GM18907 (cell line): ENCODE data around the gene CPXM1.
"Not testable (repeated sequence)": the region's sequence is repeated elsewhere in the genome, so short reads cannot be mapped to it uniquely, and the experiment has no call there.

Source experiments
- ATAC-seq: cut with Tn5 transposase; IDR thresholded peaks from one replicate; pipeline ENCODE4 v1.9.1; 2021; ENCODE audit warnings: mild to moderate bottlenecking, moderate library complexity; ENCODE audit not compliant: unreplicated experiment

Gene CPXM1

DNA sequence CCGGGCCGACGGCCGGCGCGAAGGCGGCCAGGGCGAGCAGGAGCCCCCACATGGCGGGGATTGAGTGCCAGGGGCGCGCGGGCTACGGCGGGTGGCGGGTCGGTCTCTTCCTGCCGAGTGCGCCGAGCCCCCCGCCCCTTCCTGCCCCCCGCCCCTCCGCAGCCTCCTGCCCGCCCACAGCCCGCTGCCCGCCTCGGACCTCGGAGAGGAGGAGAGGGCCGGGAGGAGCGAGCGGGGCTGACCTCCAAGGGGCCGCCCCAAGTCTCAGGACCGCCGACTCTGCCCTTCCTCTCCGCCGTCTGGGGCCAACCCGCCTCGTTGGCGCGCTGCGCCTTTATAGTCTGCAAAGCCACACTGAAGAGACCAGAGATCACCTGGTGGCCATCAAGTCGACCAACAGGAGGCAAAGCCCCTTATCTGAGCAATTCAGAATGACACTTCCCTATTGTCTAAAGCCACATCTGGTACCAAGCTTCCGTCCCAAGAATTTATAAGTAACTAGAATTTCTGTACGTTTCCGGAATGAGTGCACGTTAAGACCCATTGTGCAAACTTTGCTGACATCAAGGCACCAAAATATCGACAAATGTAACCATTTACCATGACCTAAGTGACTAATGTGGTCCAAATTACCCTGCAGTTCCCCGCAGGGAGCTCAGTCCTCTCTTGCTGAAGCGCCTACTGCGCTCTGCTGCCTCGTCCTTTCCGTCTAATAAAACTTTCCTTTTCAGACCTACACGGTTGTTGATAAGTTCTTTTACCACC, at the start of gene CPXM1:
CPXM1 (minus strand) TSS at position 107 of the 765 bp plus-strand sequence; CDS start at position 52, 55 bp downstream.
- ATAC-seq: peak; percentile 65

DNA sequence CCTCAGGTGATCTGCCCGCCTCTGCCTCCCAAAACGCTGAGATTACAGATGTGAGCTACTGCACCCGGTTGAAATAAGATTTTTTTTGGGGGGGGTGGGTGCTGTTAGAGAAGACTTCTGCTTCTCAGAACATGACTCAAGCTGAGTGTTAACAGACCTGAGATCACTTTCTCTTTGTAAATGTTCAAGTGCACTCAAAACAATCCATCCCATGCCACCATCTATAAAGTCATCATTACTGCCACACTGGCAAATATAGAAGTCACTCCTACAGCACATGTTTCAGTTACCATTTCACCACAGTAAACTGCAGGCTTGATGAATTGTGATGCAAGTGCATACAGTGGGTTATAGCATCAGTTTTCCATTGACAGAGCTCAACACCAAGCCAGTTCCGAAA, 49.1 kb upstream of the CPXM1 start:
- ATAC-seq: no peak

DNA sequence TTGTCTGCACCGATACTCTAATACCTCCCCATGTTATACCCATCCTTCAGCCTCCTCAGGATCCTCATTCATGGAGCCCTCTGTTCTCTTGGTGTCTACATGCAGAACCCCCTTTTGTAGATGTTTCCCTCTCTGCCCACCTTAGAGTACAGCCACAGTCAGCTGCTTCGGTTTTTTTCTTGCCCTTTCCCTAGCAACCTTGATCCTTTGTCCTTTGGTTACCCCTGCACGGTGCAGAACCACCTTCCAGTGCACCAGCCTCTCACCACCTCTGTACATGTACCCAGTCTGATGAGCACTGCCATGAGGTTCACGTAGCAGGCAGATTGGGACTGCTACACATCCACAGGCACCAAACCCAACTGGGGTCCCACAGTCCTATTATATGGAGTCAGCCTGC, 47.4 kb upstream of the CPXM1 start:
- ATAC-seq: no peak

- ATAC-seq: no peak
These were observed 46.3 kb upstream of the CPXM1 start for GRCh38 chr20:2846698-2847097.

DNA sequence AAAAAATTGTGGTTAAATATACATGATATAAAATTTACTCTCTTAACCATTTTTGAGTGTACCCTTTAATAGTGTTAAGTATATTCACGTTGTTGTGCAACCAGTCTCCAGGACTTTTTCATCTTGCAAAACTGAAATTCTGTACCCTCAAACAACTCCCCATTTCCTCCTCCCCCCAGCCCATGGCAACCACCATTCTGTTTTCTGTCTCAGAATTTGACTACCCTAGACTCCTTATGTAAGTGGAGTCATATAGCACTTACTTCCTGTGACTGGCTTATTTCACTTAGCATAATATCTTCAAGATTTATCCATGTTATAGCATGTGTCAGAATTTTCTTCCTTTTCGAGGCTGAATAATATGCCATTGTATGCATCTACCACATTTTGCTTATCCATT, 45.2 kb upstream of the CPXM1 start:
- ATAC-seq: no peak

- ATAC-seq: peak; percentile 25
These were observed 40.6 kb upstream of the CPXM1 start for GRCh38 chr20:2840967-2841531.

DNA sequence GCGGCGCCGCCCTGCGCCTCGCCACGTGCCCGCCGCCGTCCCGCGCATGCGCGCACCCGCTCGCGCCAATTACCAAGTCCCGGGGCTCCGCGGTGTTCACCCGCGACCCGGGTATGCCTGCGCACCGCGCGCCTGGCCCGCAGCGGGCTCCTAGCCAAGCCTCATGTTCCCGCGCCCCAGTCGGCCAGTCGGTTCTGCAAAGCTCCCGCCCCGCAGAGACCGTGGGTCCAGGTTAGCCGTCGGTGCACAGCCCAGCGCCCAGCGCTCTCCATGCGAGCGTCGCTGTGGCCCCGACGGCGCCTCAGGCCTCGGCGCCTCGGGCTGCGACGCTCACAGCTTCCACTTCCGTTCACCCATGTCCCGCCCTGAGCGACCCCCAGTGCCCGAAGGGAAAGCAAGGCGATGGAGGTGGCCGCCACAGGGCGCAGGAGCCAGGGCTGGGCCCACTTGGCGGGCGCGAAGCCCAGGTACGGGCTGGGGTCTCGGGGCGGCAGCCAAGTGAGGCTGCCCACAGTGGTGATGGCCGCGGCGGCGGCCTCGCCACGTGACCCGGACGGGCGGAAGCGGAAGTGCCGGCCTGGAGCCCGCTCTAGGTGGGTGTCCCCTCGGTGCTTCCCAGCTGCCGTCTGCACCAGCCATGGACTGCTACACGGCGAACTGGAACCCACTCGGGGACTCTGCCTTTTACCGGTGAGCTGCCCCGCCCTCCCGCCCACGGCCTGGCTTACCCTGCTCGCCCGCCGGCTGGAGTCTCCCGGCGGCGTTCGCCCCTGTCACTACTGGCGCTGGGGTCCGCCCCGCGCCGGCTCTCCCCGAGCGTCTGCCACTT, 39.9 kb upstream of the CPXM1 start, which contains the start of the genes PCED1A and VPS16:
PCED1A (minus strand) TSS at position 518 of the 829 bp plus-strand sequence. CDS start 743 bp downstream, outside the sequence.
VPS16 (plus strand) TSS at position 608 of the 829 bp plus-strand sequence; CDS start at position 638, 30 bp downstream.
- ATAC-seq: peak; percentile 91

DNA sequence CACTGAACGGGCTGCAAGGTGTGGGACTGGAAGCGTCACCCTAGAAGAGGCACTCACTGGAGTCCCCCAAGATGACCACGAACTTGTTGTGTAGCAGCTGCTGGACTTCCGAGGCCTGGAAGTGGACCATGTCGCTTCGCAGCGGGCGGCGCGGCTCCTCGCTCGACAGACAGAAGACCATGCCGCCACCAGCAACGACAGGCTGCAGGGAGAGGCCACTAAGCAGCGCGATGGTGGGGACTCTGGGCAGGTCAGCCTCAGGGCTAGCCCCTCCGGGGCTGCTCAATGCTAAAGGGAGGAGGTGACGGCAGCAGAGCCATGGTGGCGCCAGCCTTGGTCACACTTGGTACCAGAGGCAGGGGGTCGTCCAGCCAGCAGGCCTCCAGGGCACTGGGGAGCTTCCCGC, 39.3 kb upstream of the CPXM1 start:
- no peak for ATAC-seq

- no peak for ATAC-seq
These were observed 38.6 kb upstream of the CPXM1 start for GRCh38 chr20:2838847-2839671.

DNA sequence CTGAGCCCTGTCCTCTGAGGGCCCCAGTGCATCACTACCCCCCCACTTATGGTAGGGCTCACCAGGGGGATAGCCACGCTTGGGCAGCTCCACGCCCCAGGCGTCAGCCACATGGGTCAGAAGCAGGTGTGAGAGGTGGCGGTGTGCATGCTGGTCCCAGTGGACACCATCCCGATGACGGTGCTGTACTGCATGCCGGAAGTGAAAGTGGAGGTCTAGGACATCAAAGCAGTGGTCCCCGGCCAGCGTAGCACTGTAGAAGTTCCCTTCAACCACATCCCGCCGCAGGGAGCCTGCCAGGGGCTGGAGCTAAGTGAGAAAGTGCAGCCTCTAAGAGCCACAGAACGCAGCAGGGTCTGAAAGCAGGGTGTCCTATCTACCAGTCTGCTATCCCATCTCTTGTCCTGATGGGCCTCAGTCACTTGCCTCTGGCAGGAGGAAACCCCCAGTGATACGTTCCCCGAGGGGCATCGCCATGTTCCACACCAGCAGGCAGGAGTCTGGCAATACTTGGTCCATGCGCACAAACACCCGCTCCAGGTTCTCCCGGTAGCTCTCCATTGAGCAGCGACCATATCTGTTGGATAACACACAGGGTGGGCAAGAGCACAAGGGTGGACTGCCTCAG, 37.9 kb upstream of the CPXM1 start:
- ATAC-seq: no peak

DNA sequence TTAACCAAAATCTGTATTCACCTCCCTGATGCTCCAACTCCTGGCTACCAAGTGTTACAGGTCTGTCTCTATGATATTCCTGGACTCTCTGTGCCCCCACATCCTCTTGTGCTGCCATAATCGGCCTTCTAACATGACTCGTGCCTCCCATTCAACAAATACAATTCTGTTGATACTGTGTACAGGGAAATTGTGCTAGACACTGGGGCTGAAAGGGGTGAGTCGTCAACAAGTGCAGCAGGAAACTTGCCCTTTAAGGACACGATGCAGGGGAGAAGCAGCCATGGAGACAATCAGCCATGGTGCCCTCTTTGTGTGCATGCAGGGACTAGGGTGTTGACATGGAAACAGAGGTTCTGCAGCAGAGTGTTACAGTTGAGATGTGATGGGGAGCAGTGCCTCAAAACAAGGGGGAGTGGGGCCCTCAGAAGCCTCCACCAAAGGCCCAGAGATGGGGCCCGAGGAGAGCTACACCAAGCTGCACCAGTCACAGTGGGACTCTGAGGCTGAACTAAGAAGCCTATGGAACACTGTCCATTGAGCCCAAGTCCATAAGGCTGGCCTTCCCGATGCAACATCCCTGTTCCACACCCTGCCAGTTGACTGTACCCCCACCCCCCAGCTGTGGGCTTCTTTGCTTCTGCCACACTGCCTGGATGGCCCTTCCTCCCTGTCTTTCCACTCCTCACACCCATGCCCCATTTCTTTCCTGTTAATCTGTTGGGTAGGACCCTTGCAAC, 37.0 kb upstream of the CPXM1 start:
- ATAC-seq: no peak

- ATAC-seq: no peak
These were observed 35.6 kb upstream of the CPXM1 start for GRCh38 chr20:2836035-2836434.

- ATAC-seq: no peak
These were observed 34.9 kb upstream of the CPXM1 start for GRCh38 chr20:2835331-2835796.

GRCh38 chr20:2834401-2835110, 34.1 kb upstream of the CPXM1 start:
- no peak for ATAC-seq

GRCh38 chr20:2833761-2834160, 33.3 kb upstream of the CPXM1 start:
- no peak for ATAC-seq

- not testable (repeated sequence) for ATAC-seq
These were observed 30.8 kb upstream of the CPXM1 start for GRCh38 chr20:2831206-2831605.

GRCh38 chr20:2829376-2829775, 28.9 kb upstream of the CPXM1 start:
- ATAC-seq: no peak

- ATAC-seq: no peak
These were observed 26.2 kb upstream of the CPXM1 start for GRCh38 chr20:2826655-2827054.

- no peak for ATAC-seq
These were observed 25.3 kb upstream of the CPXM1 start for GRCh38 chr20:2825761-2826160.
